Caco-2 (cell line): ENCODE measurements around the gene ADPRS. TPM values are rescaled to one million over a fixed set of nuclear protein-coding genes. Genes with fewer than 3 reads are reported as not detected.

Experiments
- BruUV-seq: library from RNA; stranded (reverse); fragments of 400-500 nt; replicated peaks from 2 replicates; lab custom pipeline; 2021; lab: Mats Ljungman, UMichigan
- CTCF ChIA-PET: fragments of 300-600 bp; sonication (Branson Sonifier 250); formaldehyde crosslinking; loops from one replicate; lab custom pipeline; 2022; ENCODE audit warnings: antibody characterized with exemption; lab: Charles Lee
- POLR2A ChIA-PET: fragments of 300-600 bp; sonication (Branson Sonifier 250); formaldehyde crosslinking; loops from one replicate; lab custom pipeline; 2022; ENCODE audit warnings: antibody characterized with exemption; lab: Charles Lee
- DNase-seq, 2 experiments: peaks; one replicate each; pipeline versions ENCODE4 v3.0.0 to v3.0.0-alpha.2; 2020 to 2022
- H3K27me3 ChIP-seq: replicated peaks from 2 replicates; pipeline ENCODE4 v1.6.0; 2011; ENCODE audit warnings: low read length; ENCODE audit not compliant: control insufficient read depth, insufficient read depth
- H3K36me3 ChIP-seq: 2 replicates; pipeline ENCODE4 v1.5.1; 2011; ENCODE audit warnings: low read length; ENCODE audit not compliant: control insufficient read depth, insufficient read depth
- H3K4me1 ChIP-seq: fragments of 250-450 bp; sonication (Bioruptor Pico); 2 replicates; pipeline ENCODE4 v1.5.1; 2020; ENCODE audit warnings: mild to moderate bottlenecking
- H3K4me3 ChIP-seq: 2 replicates; pipeline ENCODE4 v1.5.1; 2011; ENCODE audit warnings: low read depth, mild to moderate bottlenecking, control low read depth, low read length
- H3K9me3 ChIP-seq: fragments of 250-450 bp; sonication (Bioruptor Pico); 2 replicates; pipeline ENCODE4 v1.5.1; 2020; ENCODE audit warnings: mild to moderate bottlenecking, moderate library complexity
- H3K27ac Mint-ChIP-seq: one replicate; pipeline ENCODE4 v1.8.0; 2022; ENCODE audit warnings: mixed read lengths; ENCODE audit not compliant: unreplicated experiment
- H3K27me3 Mint-ChIP-seq: one replicate; pipeline ENCODE4 v1.8.0; 2022; ENCODE audit warnings: mixed read lengths; ENCODE audit not compliant: insufficient read depth, unreplicated experiment
- H3K36me3 Mint-ChIP-seq: one replicate; pipeline ENCODE4 v1.8.0; 2022; ENCODE audit warnings: mild to moderate bottlenecking, mixed read lengths; ENCODE audit not compliant: insufficient read depth, unreplicated experiment
- H3K4me1 Mint-ChIP-seq: one replicate; pipeline ENCODE4 v1.8.0; 2022; ENCODE audit warnings: low read depth, mixed read lengths; ENCODE audit not compliant: unreplicated experiment
- H3K4me3 Mint-ChIP-seq: one replicate; pipeline ENCODE4 v1.8.0; 2022; ENCODE audit warnings: mild to moderate bottlenecking, moderate library complexity, mixed read lengths; ENCODE audit not compliant: unreplicated experiment
- H3K9me3 Mint-ChIP-seq: one replicate; pipeline ENCODE4 v1.8.0; 2022; ENCODE audit warnings: mixed read lengths; ENCODE audit not compliant: unreplicated experiment
- intact Hi-C: fragments of 100-400 bp; cut with micrococcal nuclease; formaldehyde crosslinking; loops from one replicate; pipeline ENCODE4 v1.10.0; 2022; ENCODE audit not compliant: unreplicated experiment
- total RNA-seq: library from RNA; stranded (reverse); gene quantifications from 2 replicates; pipeline ENCODE4 v1.2.3, GENCODE V29; 2022
- TF ChIP-seq, protein P1 (sequence below), 2 experiments: fragments of 200-600 bp in 1 of 2; IDR thresholded peaks; 1 replicate in 1 of 2; 2 replicates in 1 of 2; pipeline versions ENCODE4 v1.5.1 to v1.8.0; 2011 to 2022; ENCODE audit warnings: antibody characterized with exemption in 1 of 2, control low read depth in 1 of 2, inconsistent platforms in 1 of 2, low read depth in 1 of 2, low read length in 1 of 2, mild to moderate bottlenecking in 1 of 2, moderate library complexity in 1 of 2; ENCODE audit not compliant: insufficient read depth in 1 of 2, severe bottlenecking in 1 of 2, unreplicated experiment in 1 of 2

Gene ADPRS
- total RNA-seq, 1 experiment from 2014 or later = 19.3 TPM

DNA sequence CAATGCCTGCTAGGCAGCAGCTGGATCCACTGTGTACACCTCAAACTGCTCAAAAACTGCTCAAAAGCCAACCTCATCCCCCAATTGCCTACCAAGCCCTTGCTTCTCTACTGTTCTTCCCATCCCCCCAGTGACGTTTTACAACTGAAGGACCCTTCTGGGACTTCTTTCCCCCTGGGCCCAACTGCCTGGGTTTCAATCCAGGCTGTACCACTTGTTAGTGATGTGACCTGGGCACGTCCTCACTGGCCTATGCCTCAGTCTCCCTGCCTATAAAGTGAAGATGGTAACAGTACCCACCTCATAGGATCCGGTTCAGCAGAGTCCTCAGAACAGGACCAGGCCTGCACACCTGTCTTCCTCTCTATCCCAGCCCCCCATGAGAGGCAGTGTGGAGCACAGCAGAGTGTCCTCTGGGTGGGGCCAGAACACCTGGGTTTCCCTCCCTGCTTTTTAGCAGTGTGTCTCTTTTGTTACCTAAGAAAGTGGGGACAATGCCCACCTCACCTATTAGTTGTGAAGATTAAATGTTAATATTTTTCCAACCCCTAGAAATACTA is 6.7 kb upstream of the ADPRS start:
- Histone ChIP-seq H3K9me3 (no peaks in the 10 kb centered on the region), H3K36me3 (no peaks in the 10 kb centered on the region), H3K4me3 (no peak overlapping the region), H3K4me1 (0 out of 2 replicates have a peak, but pooled peaks cover 6% of the 10 kb centered on the region), H3K27me3 (no peaks in the 10 kb centered on the region)
- Mint-ChIP-seq H3K27me3 (no peaks in the 10 kb centered on the region), H3K36me3 (peaks cover 5% of the 10 kb centered on the region), H3K27ac (no peak overlapping the region), H3K9me3 (no peaks in the 10 kb centered on the region), H3K4me1 (no peaks in the 10 kb centered on the region), H3K4me3 (no peak overlapping the region)
- CTCF ChIA-PET = no interaction called here
- no peak for DNase-seq
- TF ChIP-seq, protein P1, sequence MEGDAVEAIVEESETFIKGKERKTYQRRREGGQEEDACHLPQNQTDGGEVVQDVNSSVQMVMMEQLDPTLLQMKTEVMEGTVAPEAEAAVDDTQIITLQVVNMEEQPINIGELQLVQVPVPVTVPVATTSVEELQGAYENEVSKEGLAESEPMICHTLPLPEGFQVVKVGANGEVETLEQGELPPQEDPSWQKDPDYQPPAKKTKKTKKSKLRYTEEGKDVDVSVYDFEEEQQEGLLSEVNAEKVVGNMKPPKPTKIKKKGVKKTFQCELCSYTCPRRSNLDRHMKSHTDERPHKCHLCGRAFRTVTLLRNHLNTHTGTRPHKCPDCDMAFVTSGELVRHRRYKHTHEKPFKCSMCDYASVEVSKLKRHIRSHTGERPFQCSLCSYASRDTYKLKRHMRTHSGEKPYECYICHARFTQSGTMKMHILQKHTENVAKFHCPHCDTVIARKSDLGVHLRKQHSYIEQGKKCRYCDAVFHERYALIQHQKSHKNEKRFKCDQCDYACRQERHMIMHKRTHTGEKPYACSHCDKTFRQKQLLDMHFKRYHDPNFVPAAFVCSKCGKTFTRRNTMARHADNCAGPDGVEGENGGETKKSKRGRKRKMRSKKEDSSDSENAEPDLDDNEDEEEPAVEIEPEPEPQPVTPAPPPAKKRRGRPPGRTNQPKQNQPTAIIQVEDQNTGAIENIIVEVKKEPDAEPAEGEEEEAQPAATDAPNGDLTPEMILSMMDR (IDR thresholded peaks at IDR 0.05; ENCODE audit: insufficient read depth in 1 of 2, low read depth in 1 of 2, low read length in 1 of 2, severe bottlenecking in 1 of 2, unreplicated experiment in 1 of 2) = peak in 1 of 2 experiments; percentile 6
- no TSS peak for BruUV-seq
- intact Hi-C loops = no loop called here
- POLR2A ChIA-PET = no interaction called here

DNA sequence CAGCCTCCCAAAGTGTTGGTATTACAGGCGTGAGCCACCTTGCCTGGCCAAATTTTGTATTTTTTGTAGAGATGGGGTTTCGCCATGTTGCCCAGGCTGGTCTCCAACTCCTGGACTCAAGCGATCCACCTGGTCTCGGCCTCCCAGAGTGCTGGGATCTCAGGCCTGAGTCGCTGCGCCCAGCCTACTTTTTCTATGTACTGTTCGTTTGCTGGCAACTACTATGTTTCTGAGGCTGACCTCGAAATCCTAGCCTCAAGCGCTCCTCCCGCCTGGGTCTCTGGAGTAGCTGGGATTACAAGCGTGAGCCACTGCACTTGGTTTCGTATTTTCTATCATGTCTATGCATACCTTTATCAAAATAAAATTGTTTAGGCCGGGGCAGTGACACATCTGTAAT is 5.5 kb upstream of the ADPRS start:
- Histone ChIP-seq H3K4me3 (no peak overlapping the region), H3K36me3 (no peaks in the 10 kb centered on the region), H3K27me3 (no peaks in the 10 kb centered on the region), H3K9me3 (no peaks in the 10 kb centered on the region), H3K4me1 (0 out of 2 replicates have a peak, but pooled peaks cover 6% of the 10 kb centered on the region)
- intact Hi-C loops = no loop called here
- BruUV-seq = no TSS peak
- Mint-ChIP-seq H3K9me3 (no peaks in the 10 kb centered on the region), H3K36me3 (peaks cover 5% of the 10 kb centered on the region), H3K4me3 (no peak overlapping the region), H3K4me1 (no peaks in the 10 kb centered on the region), H3K27me3 (no peaks in the 10 kb centered on the region), H3K27ac (no peak overlapping the region)
- no peak for DNase-seq
- POLR2A ChIA-PET = interaction anchor here (0.6 kb wide), 1 partner anchor 179 kb away, joined by 6 read pairs; no protein-coding TSS in a partner anchor
- TF ChIP-seq, protein P1 (IDR thresholded peaks at IDR 0.05; ENCODE audit: insufficient read depth in 1 of 2, low read depth in 1 of 2, low read length in 1 of 2, severe bottlenecking in 1 of 2, unreplicated experiment in 1 of 2) = no peak
- CTCF ChIA-PET = no interaction called here

DNA sequence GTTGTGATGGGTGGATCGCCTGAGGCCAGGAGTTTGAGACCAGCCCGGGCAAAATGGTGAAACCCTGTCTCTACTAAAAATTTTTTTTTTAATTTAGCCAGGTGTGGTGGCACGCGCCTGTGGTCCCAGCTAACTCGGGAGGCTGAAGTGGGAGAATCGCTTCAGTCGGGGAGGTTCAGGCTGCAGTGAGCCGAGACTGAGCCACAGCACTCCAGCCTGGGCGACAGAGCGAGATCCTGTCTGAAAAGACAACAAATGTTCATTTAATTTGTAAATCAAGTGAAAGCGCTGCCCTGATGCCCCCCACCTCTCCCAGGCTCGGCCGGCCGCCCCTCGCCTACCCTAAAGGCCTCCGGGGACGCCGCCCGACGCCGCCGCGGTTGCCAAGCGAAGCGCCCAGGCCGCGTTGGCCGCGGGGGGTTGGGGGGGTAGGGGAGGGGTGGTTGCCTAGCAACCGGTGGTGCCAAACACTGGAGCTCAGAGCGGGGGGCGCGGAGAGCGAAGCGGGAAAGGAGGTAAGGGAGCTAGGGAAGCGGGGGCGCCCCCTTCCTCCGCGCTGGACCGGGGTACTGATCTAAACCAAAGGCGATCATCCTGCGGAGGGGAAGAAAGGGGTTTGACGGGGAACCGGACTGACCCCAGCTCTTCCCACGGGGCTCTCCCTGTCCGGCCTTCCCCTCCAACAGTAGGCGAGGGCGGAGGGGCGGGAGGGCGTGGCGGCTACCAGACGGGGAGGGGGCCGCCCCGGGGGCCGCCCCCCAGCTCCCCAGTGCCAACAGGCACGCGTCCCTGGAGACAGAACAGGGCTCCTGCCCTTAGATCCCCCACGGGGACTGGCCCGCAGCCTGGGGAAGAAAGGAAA is 4.8 kb upstream of the ADPRS start, which contains the start of gene TEKT2:
Gene TEKT2 (plus strand): TSS at position 460 of the 862 bp plus-strand sequence. CDS start 828 bp downstream, outside the sequence.
- no peaks in the 10 kb centered on the region for H3K27me3 ChIP-seq
- no TSS peak for BruUV-seq
- H3K9me3 ChIP-seq = no peaks in the 10 kb centered on the region
- CTCF ChIA-PET = no interaction called here
- H3K4me1 ChIP-seq = 0 out of 2 replicates have a peak, but pooled peaks cover 6% of the 10 kb centered on the region
- no peaks in the 10 kb centered on the region for H3K36me3 ChIP-seq
- no peak within 1 kb of the TSS for H3K4me3 ChIP-seq
- Mint-ChIP-seq H3K4me1 (no peaks in the 10 kb centered on the region), H3K4me3 (no peak within 1 kb of the TSS), H3K36me3 (peaks cover 8% of the 10 kb centered on the region), H3K27me3 (no peaks in the 10 kb centered on the region), H3K27ac (no peak within 1 kb of the TSS), H3K9me3 (no peaks in the 10 kb centered on the region)
- TF ChIP-seq, protein P1 (IDR thresholded peaks at IDR 0.05; ENCODE audit: insufficient read depth in 1 of 2, low read depth in 1 of 2, low read length in 1 of 2, severe bottlenecking in 1 of 2, unreplicated experiment in 1 of 2) = no peak
- no peak for DNase-seq
- intact Hi-C loops = no loop called here
- POLR2A ChIA-PET = no interaction called here
